Left renal cortex interstitium (tissue), 4 donors: ENCODE results near the gene TMEM221. TPM values are rescaled to one million over a fixed set of nuclear protein-coding genes. Genes with fewer than 3 reads are reported as not detected.

ENCODE experiments used
- DNase-seq, 4 donors: peaks; one replicate each; pipeline ENCODE4 v3.0.0-alpha.2; 2013; ENCODE audit warnings: low read depth in 4 of 4, low spot score in 2 of 4, missing footprints in 1 of 4
- polyA plus RNA-seq, 4 donors: library from polyadenylated mRNA; unstranded; fragments of 120-200 nt; gene quantifications; one replicate each; pipeline ENCODE4 v1.2.1, GENCODE V29; 2013; ENCODE audit not compliant: insufficient read length in 4 of 4

TMEM221 gene
- 1 to 10 TPM; 2.4 to 3.9 (median 3.3) TPM for polyA plus RNA-seq

DNA sequence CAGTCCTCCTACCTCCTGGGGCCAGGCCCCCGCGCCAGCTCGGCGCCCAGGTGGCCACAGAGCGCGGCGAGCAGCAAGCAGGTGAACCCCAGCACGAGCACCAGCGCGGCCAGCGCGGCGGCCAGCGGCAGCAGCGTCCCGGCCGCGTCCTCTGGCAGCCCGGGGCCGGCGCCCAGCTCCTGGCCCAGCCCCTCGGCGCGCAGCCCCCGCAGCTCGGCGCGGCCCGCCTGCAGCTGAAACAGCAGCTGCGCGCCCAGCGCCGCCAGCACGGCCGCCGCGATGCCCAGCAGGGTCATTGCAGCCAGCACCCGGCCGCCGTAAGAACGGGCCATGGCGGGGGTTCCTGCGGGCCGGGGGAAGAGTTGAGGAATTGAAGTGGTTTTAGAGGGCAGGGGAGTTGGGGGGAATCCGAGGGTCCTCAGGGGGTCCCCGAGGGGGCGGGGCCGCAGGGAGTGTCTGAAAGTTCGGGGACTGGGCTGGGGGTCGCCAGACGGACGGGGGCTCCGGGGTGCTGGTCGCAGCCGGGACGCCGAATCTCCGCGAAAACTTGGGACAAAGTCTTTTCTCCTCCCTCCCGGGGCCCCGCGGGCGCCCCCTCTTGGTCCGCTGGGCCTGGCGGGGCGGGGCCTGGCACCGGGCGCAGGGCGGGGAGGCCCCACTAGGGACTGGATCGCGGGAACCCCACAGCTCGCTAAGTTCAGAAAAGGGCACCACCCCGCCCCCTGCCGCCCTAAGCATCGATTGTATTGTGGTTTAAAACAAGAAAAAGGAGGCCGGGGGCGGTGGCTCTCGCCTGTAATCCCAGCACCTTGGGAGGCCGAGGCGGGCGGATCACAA lies at the start of gene TMEM221:
TSS of gene TMEM221 (minus strand) at position 538 of the 837 bp plus-strand sequence. CDS start at position 332, 206 bp downstream.
- DNase-seq: no peak

DNA sequence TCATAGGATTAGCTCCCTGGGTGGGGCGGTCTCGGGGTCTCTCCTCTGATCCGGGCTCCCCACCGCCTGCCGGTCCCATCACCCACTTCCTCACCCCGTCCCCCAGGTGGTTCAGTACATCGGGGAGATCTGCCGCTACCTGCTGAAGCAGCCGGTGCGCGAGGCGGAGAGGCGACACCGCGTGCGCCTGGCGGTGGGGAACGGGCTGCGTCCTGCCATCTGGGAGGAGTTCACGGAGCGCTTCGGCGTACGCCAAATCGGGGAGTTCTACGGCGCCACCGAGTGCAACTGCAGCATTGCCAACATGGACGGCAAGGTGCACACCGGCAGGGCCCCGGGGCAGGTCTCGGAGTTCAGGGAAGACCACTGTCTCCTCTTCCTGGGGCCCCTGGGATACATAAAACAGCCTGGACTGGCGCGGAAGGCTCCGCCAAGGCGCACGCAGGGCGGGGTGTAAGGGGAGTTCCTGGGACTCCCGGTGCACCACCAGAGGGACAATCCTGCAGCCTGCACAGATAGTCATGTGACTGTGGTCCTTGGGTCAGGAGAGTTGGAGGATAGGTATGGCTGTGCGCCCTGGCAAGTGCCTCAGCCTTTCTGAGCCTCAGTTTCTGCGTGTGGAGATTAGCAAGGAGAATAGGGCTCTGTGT lies 48.8 kb upstream of the TMEM221 start:
- no peak for DNase-seq

DNA sequence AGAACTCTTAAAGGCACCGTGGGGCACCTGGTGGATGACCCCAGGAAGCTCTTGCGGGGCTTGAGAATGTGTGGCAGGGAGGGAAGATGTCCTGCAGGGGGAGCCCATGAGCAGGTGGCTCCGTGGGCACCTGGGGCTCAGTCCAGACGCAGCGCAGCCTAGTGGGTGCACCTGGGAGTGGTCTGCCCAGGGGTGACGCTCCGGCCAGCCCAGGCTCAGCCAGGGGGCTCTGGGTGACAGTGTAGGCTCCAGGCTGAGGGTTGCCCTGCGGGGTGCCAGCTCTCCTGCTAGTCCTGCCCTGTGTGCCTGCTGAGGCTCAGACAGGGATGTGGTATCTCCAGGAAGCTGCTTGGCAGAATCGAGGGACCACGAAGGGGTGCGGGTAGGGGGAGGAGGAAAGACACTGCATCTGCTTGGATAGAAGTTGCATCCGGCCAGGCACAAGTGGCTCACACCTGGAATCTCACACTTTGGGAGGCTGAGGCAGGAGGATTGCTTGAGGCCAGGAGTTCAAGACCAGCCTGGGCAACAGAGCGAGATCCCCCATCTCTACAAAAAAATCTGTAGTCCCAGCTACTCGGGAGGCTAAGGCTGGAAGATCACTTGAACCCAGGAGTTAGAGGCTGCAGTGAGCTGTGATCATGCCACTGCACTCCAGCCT lies 48.0 kb upstream of the TMEM221 start:
- DNase-seq: no peak

DNA sequence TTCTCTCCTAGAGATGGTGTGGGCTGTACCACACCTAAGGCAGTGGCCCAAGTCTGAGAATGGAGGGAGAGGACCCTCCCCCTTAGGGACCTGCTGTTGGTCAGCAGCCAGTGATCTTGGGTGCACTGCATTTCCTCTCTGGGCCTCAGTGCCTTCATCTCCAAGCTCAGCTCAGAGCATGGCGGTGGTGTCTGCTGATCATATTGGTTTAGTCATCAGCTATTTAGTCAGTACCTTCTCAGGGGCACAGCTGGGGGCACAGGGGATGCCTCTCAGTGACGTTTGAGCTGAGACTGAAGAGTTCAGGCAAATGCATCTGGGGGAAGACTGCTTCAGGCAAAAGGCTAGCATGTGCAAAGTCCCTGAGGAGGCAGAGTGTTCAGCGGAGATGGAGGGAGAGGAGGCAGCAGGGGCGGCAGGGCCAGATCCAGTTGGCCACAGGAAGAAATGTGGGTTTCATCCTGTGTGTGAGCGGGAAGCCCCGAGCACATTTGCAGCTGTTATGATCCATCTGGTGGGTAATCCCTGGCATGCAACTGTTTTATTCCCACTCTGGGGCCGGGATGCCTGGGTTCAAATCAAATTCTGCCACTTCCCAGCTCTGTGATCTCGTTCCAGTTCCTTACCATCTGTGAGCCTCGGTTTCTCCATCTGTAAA lies 47.3 kb upstream of the TMEM221 start:
- DNase-seq: no peak

DNA sequence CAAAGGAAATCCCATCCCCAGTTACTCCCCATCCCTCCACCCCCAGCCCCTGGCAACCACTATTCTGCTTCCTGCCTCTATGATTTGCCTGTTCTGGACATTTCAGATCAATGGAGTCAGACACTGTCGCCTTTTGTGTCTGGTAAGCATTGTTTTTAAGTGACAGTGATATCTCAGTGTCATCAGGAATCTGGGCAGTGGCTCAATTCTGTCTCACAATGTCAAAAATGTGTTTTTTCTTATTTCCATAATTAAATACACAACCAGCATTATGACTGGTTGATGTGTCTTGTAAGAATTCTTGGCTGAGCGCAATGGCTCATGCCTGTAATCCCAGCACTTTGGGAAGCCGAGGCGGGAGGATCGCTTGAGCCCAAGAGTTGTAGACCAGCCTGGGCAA lies 42.8 kb upstream of the TMEM221 start:
- no peak for DNase-seq

DNA sequence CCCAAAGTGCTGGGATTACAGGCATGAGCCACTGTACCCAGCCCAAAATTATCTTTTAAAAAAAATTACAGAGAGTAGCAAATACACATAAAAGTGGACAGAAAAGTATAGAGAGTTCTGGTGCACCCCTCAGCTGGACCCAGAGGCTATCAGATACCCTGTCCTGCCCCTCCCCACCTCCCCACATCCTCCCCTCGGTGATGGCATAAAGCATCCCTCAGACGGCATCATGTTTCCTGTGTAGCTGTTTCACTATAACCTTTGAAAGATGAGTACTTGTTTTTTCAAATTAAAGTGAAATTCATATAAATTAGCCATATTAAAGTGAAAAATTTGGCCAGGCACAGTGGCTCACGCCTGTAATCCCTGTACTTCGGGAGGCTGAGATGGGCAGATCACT lies 41.9 kb upstream of the TMEM221 start:
- no peak for DNase-seq

DNA sequence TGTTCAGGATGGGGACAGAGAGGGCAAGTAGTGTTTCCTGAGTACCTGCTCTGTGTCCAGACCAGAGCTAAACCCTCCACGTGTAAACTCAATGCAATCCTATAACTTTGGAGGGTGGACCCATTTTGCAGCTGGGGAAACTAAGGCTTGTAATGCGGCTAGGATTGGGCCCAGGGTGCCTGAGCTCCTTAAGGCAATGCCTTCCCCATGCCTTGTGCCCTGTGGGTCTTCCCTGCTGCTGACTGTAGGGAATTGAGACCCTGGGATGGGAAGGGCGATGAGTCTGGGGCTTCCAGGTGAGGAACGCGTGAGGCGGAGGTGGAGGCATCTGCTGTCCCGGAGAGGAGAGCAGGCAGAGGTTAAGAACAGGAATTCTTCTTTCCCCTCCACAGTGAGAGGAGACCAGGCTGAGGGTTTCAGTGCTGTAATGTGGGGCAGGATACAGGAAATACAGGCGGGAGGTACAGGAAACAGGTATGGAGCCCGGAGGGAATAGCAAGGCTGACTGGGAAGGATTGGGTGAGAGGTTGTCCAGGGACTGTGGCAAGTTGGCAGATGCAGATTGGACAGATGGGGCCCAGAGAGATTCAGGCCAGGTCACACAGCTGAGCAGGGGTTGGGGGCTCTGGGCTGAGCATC lies 41.0 kb upstream of the TMEM221 start:
- DNase-seq: no peak

DNA sequence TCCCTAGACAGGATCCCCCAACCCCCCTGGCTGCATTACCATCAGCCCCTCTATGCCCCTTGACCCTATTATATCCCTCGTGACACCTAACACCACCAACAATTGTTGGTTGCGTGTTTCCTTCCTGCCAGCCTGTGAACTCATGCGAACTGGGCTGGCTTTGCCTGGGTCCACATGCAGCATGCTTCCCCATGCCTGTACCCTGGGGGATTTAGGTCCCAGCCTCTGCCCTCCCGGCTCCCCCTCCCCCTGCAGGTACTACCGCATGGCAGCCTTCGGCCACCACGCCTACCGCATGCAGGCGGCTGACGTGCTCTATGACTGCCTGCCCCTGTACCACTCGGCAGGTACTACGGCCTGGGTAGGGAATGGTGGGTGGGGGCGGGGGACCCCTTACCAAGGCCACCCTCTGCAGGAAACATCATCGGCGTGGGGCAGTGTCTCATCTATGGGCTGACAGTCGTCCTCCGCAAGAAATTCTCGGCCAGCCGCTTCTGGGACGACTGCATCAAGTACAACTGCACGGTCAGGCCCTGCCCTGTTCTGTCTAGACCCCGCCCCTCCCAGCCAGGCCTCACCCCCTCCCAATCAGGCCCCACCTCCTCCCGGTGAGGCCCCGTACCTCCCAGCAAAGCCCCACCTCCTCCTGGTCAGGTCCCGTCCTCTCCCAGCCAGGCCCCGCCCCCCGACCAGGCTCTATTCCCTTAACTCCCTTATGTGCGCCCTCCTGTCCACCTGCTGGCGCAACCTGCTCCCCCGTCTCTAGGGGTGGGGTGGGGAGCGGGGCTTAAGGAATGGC lies 40.3 kb upstream of the TMEM221 start:
- peak in 2 of 4 donors; percentile 46 to 65 for DNase-seq

DNA sequence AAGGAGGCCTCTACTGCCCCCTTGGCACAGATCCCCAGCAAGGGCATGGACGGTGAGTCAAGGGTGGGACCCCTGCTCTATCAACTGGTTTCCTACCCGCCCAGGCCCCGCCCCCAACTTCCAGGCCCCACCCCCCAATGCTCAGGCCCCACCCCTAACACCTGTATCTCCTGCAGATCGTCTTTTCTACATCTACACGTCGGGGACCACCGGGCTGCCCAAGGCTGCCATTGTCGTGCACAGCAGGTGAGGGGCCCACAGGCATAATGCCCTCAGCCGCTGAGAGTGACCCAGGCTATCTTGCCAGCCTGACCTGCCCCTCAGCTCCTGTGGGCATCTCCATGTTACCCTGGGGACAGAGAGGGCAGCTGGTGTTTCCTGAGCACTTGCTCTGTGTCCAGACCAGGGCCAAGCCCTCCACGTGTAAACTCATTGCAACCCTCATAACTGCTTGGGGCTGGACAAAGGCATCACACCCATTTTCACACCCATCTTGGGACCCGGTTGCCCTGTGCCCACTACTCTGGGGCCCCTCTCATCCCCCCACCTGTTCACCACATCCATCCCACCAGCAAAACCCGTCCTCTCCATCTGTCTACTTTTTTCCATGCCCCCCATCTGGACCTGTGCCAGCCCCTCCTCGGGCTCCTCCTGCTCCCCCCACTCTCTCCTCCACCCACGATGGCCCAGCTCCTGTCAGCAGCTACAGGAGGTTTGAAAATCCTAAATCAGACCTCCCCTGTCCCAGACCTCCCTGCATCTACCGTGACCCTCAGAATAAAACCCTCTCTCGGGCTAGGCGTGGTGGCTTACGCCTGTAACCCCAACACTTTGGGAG lies 39.0 kb upstream of the TMEM221 start:
- no peak for DNase-seq

DNA sequence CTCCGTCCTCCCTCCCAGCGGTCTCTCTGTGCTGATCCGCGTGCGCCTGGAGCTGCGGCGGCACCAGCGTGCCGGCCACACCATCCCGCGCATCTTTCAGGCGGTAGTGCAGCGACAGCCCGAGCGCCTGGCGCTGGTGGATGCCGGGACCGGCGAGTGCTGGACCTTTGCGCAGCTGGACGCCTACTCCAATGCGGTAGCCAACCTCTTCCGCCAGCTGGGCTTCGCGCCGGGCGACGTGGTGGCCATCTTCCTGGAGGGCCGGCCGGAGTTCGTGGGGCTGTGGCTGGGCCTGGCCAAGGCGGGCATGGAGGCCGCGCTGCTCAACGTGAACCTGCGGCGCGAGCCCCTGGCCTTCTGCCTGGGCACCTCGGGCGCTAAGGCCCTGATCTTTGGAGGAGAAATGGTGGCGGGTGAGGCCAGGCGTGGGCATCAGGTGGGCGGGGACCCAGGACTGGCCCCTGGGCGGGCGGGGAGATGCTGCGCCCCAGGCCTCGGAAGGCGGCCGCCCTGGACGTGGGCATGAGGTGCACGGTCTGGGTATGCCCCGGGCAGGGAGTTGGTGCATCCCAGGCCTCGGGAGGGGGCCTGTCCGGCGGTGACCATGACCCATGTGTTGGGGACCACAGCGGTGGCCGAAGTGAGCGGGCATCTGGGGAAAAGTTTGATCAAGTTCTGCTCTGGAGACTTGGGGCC lies 38.2 kb upstream of the TMEM221 start:
- DNase-seq: no peak

DNA sequence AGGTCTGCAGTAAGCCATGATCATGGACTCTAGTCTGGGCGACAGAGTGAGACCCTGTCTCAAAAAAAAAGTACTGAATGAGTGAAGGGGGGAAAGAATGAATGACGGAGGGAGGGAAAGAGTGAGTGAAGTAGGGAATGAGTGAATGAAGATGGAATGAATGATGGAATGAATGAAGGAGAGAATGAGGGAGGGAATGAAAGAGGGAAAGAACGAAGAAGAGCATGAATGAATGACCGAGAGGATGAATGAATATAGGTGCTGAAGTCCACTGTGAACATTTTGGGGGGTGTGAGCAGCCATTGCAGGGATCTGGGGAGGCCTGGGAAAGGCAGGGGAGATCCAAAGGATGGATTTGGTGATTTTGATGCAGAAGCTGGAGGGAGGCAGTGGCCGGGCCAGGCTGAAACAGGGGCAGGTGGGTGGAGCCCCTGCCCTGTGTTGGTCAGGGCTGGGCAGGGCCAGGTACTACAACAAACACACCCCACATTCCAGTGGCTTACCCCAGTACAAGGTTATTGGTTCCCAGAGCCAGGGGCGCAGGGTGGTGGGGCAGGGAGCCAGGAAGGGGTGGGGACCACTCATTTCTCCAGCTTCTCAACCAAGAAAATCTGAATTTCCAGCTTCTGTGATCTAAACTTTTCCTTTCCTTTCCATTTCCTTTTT lies 36.2 kb upstream of the TMEM221 start:
- no peak for DNase-seq

DNA sequence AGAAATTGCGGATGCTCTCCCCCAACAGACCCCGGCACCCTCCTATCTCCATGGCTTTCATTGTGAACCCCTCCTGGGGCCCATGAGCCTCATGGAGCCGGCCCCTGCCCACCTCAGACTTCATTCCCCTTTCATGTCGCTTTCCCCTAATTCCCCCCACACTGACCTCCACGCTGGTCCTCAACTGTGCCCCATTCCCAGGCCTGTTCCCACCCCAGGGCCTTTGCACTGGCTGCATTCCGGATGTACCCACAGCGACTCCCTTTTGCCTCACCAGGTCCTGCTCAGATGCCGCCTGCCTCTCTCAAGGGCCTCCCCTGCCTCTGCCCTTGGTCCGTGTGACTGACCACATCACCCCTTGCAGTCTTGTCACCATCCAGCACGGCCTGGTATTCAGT lies 35.1 kb upstream of the TMEM221 start:
- DNase-seq: no peak

DNA sequence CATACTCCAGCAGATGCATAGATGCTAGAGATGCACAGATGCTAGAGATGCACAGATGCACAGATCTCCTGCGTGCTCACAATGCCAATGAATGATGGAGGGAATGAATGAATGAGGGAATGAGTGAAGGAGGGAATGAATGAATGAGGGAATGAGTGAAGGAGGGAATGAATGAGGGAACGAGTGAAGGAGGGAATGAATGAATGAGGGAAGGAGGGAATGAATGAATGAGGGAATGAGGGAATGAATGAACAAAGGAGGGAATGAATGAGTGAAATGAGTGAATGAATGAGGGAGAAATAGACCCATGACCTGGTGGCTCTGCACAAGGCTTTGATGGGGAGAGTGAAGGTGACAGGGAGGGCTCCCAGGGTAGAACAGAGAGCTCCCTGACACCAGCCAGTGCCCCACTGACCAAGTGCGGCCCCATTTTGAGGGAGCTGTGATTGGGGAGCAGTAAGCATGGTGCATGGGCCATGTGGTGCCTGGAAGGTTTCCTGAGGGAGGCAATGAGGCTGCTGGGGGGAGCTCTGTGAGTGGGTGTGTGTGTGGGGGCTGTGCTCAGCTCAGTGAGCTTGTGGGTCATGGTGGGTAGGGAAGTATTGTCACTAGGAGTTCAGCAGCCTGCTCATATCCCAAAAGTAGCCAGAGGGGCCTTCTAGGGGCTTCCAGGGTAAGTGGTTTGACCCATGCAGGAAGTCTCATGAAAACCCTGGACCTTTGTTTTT lies 34.6 kb upstream of the TMEM221 start:
- no peak for DNase-seq

DNA sequence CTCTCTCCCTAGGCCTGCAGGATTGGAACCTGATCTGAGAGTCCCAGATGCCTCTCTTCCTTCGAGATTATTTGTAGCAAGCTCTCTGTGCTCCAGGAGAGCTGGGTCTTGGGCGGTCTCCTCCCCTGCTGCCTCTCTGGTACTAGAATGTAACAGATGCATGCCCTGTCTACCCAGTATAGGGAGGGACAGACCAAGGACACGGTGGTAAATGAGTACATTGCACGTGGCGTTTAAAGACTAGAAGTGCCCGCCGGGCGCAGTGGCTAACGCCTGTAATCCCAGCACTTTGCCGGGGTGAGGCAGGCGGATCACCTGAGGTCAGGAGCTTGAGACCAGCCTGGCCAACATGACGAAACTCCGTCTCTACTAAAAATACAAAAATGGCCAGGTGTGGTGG lies 33.5 kb upstream of the TMEM221 start:
- no peak for DNase-seq

DNA sequence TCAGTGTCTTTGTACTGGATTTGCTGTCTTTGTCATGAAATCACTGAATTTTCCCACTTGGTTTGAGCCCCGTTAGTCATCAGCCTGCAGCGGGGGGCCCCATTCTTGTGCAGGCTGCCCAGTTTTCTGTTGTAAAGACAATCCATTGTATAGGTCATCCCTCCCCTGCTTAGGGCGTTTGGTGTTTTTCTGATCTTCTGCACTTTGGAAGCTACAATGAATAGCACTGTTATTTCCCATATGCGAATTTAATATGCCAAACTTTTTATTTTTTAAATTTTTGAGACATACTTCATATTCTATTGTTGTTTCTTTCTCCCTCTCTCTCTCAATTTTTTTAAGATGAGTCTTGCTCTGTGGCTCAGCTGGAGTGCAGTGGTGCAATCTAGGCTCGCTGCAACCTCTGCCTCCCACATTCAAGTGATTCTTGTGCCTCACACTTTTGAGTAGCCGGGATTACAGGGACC lies 30.9 kb upstream of the TMEM221 start:
- no peak for DNase-seq

DNA sequence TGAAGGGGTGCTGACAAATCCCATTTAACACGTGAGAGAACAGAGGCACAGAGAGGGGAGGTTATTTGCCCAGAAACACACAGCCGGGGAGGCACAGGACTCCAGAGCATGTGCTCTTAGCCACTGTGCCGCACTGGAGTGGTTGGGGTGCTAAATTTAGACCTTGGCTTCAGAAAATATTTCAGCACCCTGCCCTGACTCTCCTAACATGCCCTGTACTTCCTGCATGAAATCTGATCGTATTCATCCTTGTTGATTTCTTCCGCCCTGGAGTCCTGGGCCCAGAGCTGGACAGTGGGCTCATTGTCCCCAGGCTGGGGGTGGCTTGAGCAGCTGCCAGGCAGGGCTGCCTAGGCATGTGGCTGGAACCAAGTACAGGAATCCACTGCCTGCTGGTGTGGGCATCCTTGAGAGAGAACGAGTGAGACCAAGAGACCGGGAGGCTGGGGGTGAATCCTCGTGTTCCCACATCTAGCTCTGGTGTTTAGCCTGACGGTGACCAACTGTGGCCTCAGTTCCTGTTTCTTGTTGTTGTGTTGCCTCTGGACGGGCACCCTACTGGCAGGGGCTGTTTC lies 27.2 kb upstream of the TMEM221 start:
- DNase-seq: no peak
